Fibroblast of the aortic adventitia (primary cell): ENCODE measurements around the gene LOX. TPM values are rescaled to one million over a fixed set of nuclear protein-coding genes. Genes with fewer than 3 reads are reported as not detected.

ENCODE experiments used
- DNase-seq: peaks from one replicate; pipeline ENCODE4 v3.0.0-alpha.2; 2010; ENCODE audit warnings: low read depth
- H3K4me3 ChIP-seq: 2 replicates; pipeline ENCODE4 v1.5.1; 2011; ENCODE audit warnings: low read depth, mild to moderate bottlenecking, control low read depth, low read length, moderate library complexity
- total RNA-seq: library from RNA; depleted of rRNA; stranded (reverse); fragments of >200 nt; gene quantifications from 2 replicates; pipeline ENCODE4 v1.2.3, GENCODE V29; 2012; ENCODE audit warnings: low replicate concordance
- TF ChIP-seq, protein P1 (sequence below): IDR thresholded peaks from 2 replicates; pipeline ENCODE4 v1.5.1; 2011; ENCODE audit warnings: mild to moderate bottlenecking, low read length, control low read depth, inconsistent platforms; ENCODE audit not compliant: insufficient read depth

The LOX gene
- total RNA-seq, 1 donor = 193 TPM

DNA sequence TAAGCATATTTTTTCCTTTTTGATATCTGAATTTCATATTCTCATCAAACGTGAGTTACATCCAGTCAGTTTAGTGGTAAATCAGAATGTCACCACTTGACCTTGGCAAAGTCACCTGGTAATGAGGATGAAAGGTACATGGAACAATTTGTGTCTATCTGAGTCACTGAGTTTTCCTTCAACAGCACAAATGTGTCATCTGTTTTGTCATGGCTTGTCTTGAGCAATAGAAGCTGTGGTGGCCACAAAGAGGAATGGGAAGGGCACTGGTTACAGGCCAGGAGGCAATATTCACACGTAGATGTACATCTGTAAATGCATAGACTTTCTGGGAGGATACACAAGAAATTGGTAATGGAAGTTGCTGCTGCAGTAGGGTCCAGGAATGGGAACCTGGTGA, 42.9 kb upstream of the LOX start:
- no peak for DNase-seq

GRCh38 chr5:122120493-122120892, 42.4 kb upstream of the LOX start:
- no peak overlapping the region for H3K4me3 ChIP-seq
- no peak for DNase-seq
- TF ChIP-seq, protein P1, sequence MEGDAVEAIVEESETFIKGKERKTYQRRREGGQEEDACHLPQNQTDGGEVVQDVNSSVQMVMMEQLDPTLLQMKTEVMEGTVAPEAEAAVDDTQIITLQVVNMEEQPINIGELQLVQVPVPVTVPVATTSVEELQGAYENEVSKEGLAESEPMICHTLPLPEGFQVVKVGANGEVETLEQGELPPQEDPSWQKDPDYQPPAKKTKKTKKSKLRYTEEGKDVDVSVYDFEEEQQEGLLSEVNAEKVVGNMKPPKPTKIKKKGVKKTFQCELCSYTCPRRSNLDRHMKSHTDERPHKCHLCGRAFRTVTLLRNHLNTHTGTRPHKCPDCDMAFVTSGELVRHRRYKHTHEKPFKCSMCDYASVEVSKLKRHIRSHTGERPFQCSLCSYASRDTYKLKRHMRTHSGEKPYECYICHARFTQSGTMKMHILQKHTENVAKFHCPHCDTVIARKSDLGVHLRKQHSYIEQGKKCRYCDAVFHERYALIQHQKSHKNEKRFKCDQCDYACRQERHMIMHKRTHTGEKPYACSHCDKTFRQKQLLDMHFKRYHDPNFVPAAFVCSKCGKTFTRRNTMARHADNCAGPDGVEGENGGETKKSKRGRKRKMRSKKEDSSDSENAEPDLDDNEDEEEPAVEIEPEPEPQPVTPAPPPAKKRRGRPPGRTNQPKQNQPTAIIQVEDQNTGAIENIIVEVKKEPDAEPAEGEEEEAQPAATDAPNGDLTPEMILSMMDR = no peak

More for the DNA sequence above, 42.9 kb upstream of the LOX start:
- H3K4me3 ChIP-seq = no peak overlapping the region
- TF ChIP-seq, protein P1 = no peak

DNA sequence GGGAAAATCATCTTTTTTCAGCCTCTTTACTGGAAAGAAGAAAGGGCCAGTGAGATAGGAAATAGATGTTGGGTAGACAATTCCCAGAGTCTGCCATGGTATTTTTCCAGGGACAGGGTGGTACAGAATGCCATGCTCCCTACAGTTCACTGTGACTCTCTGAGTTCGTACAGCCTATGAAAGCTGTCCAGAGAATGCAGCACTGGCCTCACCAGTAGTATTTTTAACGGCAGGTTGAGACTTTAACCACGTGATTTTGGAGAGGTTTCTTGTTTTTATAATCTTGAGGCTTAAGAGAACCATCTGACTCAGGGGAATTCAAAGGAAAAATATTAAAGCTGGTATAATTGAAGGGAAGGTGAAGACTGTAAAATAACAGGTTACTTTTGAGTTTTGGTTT, 41.1 kb upstream of the LOX start:
- H3K4me3 ChIP-seq = no peak overlapping the region
- DNase-seq = no peak
- TF ChIP-seq, protein P1 = no peak

- TF ChIP-seq, protein P1 = no peak
- no peak overlapping the region for H3K4me3 ChIP-seq
- no peak for DNase-seq
Measured at GRCh38 chr5:122118356-122118948, 40.4 kb upstream of the LOX start.

DNA sequence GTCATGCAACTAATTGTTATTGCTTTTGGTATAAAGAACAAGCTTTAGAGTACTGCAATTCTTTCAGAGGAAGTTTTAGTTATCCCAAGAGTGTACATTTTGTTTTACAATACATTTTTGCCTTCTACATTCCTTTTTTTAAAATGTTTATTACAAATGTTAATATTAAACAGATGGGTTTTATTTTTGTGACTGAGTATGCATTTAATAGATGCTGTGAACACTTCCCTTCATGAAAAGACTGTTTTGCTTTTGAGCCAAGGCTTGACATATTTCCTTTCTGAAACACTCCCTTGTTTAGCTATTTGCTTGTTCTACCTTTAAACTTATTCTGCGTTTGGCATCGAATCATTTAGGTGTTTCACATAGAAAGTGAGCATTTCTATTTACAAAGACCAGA, 36.4 kb upstream of the LOX start:
- no peak for DNase-seq
- H3K4me3 ChIP-seq = no peak overlapping the region
- TF ChIP-seq, protein P1 = no peak

DNA sequence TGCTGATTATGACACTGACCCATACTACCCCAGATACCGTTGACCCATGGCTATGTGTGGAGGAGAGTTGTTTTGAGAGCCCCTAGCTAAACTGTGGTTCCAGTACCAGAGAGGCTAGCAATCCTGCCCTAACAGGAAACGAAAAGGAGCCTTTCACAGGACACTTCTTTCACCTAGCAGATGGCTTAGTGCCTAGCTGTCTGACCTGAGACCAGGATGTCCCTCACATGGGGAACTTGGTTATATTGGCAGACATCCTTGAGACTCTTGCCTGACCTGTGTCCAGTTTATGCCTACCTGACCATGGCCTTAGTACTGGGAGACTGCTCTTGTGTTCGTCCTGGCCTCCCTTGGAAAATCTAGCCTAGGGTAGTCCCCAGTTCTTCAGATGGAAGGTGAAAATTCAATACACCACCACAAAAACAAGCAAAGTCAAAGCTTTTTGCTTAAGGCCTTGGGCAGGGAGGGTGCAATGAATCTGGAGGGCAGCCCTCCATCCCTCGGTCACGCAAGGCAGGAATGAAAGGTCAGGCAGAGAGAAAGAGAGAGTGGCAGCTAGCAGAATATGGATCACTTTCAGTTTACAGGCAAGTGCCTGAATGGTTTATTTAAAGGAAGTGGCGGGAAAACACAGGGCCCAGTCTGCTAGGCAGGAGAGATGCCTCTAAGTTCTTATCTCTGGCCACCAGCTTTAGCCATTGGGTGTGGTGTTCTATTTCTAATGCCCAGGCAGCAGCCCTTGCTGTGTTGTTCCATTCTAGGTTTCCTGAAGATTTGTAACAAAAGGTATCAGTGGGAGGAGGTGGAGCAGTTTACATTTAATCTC, 34.9 kb upstream of the LOX start:
- TF ChIP-seq, protein P1 = no peak
- DNase-seq = no peak
- no peak overlapping the region for H3K4me3 ChIP-seq
